ENCODE measurements around the gene WDR4.
"Not testable (repeated sequence)": the region's sequence is repeated elsewhere in the genome, so short reads cannot be mapped to it uniquely, and the experiment has no call there.

WDR4 gene

DNA sequence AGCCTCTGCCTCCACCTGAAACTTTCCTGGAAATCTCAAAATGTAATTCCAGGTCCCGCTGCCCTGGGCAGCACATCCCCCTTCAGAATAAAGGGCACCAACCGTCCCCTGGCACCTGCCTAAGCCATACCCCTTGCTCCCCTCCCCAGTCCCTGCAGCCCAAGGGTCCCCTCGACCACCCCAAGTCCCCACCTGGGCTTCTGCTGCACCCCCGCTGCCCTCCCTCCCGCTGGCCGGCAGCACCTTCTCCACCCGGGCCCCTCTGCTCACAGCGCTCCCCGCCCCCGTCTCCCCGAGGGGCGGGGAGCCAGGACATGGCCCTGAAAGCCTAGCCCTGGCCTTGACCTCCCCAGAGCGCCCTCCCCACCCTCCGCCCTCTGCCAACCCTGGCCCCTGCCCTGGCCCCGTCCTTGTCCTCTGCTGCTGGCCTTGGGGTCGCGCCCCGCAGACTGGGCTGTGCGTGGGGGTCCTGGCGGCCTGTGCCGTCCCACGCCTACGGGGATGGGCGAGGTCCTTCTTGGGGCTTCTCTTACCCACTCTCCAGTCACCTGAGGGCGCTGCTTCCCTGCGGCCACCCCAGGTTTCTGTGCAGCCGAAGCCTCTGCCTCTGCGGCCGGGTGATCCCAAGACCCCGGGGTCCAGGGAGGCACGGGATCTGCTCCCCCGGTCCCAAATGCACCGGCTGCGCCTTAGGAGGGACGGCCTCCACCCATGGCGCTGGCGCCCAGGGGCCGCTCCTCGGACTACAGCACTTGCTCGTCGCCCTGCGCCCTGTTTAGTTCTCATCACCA, 41.7 kb downstream of the WDR4 start:
- no peak for DNase-seq

DNA sequence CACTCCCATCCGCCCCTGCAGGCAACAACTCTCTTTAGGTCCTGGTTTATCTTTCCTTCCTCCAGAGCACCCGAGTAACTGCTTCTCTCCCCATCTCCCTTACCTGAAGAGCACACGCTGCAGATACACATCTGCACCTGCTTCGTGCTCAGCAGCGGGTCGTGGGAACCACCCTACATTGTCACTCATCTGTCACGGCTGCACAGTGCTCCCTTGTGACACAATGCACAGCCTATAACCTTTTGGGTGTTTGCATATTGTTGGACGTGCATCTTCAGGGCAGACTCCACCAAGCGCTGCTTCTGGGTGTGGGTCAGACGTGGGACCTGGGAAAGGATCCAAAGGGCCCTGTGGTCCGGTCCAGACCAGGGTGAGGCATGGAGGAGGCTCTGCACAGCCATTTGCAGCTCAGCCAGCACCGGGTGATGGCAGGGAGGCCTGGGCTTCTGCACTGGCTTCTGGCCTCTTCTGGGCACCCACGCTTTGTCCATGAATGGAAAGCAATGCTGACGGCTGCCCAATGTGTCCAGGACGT, 42.5 kb downstream of the WDR4 start:
- no peak for DNase-seq

GRCh38 chr21:42836402-42836666, 43.0 kb downstream of the WDR4 start:
- DNase-seq, result no peak

- DNase-seq, result no peak
These were observed 43.5 kb downstream of the WDR4 start for GRCh38 chr21:42835611-42836401.

DNA sequence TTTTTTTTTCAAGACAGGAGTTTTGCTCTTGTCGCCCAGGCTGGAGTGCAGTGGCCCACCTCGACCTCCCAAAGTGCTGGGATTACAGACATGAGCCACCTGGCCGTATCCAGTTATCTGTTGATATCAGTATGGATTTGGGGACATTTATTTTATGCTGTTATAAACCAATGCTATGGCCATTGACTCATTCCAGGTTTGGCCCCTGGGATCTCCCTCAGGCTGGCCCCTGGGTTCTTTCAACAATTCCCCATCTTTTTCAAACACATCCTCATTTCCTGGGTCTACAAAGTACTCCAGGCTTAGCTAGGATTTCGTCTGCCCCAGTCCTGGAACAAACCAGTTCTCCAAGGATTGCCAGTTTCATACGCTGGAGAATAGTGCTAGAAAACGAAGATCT, 44.1 kb downstream of the WDR4 start:
- DNase-seq, result no peak

DNA sequence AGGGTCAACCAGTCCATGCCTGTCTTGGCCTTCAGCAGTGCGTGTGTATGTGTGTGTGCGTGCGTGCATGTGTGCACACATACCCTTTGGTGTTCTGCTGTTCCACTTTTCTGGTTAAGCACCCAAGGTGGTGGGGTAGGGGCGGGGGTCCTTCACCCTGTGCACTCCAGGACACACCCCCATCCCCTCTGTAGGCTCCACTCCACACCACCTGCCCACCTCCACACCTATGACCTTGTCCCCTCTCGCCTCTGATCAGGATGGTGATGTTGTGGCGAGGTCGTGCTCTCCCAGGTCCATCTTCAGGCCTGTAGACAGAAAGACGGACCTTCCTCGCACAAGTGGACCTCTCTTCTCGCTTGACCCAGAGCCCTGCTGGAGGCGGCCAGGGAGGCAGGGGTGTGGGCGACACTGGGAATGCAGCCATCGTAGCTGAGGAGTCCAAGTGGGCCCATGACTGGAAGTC, 44.6 kb downstream of the WDR4 start:
- no peak for DNase-seq

DNA sequence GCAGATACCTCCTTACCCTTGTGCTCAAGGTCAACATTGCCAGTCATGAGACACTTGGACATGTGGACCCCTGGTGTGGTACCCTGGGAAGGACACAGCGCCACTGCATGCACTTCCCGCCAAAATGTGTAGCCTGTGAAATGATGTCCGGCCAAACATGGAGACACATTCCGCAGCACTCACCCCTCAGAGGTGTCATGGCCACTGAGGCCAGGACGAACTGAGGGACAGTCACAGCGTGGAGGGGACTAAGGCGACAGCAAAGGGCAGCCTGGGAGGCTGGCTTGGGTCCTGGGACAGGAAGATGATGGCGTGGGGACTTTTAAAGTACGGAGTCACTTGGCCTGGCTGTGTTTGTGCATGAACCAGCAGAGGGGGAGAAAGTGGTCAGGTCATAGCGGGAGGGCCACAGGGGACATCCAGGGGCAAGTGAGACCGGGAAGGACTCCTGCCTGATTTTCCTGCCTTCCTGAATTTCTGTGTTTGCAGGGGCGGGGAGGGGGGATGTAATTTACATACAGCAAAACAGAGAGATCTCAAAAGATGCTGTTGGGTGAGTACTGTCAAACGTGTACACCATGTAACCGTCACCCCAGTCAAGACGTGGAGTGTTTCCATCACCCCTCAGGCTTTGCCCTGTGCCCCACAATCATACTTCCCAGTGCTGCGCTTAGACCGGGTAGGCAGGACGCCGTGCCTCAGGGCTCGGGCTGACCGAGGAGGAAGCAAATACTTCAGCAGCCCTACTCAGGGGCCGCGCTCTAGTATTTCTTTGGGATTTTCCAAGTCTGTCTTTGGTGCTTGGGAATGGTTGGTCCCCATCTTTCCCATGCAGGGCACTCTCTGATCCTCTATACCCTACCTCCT, 45.2 kb downstream of the WDR4 start:
- no peak for DNase-seq

DNA sequence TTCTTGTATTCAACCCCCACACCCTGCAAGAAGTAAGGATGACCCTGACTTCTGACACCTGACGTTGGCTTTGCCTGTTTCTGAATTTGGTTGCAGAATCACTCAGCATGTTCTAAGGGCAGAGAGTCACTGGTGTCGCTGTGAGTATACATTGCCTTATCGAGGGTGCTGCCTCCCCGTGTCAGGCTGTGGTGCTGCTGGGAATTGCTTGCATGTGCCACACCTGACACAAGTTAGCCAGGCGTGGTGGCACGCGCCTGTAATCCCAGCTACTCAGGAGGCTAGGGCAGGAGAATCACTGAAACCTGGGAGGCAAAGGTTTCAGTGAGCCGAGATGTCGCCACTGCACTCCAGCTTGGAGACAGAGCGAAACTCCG, 45.9 kb downstream of the WDR4 start:
- no peak for DNase-seq

- DNase-seq, result not testable (repeated sequence)
These were observed 47.1 kb downstream of the WDR4 start for GRCh38 chr21:42832321-42832630.

DNA sequence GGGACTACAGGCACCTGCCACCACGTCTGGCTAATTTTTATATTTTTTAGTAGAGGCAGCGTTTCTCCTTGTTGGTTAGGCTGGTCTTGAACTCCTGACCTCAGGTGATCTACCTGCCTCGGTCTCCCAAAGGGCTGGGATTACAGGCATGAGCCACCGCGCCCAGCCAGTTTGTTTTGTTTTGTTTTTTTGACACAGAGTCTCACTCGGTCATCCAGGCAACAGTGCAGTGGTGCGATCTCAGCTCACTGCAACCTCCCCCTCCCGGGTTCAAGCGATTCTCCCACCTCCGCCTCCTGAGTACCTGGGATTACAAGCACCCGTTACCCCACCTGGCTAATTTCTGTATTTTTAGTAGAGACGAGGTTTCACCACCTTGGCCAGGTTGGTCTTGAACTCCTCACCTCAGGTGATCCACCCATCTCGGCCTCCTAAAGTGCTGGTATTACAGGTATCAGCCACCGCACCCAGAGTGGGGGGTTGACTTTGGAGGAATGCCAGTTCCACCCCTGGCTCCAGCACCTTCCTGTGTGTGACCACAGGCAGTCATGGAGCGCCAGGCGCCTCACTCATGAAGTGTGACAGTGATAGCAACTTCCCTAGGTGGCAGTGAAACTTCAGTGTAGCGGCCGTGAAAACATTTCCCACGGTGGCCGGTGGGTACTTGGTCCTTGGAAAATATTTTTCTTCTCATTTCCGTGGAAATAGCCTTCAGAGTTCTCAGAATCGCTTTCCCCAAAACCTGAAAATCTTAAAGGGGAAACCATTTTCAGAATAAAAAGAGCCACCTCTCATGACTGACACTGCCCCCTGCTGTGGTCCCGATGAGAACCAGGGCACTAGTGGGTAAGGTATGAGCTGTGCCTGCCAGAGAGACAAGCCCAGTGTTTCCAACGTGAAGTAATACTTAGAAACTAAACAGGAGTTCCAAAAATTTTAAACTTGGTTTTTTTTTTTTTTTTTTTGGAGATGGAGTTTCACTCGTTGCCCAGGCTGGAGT, 48.6 kb downstream of the WDR4 start:
- DNase-seq, result no peak

- DNase-seq, result no peak
These were observed 49.4 kb downstream of the WDR4 start for GRCh38 chr21:42829954-42830353.

GRCh38 chr21:42829417-42829816, 49.9 kb downstream of the WDR4 start:
- DNase-seq, result no peak

DNA sequence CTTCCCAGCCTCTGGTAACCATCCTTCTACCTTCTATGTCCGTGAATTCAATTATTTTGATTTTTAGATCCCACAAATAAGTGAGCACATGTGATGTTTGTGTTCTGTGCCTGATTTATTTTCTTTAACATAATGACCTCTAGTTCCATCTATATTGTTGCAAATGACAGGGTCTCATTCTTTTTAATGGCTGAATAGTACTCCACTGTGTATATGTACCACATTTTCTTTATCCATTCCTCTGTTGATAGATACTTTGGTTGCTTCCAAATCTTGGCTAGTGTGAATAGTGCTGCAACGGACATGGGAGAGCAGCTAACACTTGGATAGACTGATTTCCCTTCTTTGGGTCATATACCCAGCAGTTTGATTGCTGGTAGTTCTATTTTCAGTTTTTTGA, 51.8 kb downstream of the WDR4 start:
- no peak for DNase-seq

DNA sequence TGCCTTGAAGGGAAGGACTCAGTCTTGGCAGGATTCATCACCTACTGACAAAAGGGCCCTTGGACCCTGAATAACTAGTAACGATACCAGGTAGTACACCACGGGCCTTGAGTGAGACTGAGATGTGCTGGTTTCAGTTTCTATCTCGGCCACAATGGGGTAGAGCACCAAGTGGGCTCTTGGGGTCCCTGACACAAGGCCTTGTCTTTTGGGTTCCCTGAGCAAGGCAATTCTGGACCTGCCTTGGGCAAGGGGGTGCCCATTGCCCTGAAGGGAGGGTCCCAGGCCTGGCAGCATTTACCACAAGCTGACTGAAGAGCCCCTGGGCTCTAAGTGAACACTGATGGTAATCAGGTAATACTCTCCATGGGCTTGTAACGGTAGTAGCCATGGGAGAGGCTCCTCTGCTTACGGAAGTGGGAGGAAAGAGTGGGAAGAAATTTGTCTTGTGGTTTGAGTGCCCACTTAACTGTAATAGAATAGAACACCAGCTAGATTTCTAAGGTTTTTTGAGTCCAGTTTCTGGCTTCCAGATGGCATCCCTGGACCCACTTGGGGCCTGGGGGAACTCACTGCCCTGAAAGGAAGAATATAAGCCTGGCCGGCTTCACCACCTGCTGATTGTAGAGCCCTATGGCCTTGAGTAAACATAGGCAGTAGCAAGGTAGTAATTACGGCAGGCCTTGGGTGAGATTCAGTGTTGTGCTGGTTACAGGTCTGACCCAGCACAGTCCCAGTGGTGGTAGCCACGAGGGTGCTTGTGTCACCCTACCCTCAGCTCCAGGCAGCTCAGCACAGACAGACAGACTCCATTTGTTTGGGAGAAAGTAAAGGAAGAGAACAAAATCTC, 58.5 kb downstream of the WDR4 start:
- DNase-seq, result no peak

GRCh38 chr21:42819861-42820615, 59.3 kb downstream of the WDR4 start:
- no peak for DNase-seq

DNA sequence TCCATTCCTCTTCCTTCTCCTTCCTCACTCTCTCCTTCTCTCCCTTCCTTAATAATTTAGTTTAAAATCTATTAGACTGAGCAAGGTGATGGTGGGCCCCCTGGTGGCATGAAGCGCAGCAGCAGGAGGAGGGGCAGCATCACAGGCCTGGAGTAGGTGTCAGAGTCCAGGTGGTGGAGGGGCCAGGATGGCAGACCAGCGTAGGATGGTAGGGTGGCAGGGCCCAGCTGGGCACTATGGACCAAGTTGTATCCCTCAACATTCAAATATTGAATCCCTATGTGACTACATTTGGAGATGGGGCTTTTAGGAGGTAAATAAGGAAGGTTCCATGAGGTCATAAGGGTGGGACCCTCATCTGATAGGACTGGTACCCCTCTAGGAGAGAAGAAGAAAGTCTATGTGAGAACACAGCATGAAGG, 61.0 kb downstream of the WDR4 start:
- no peak for DNase-seq

GRCh38 chr21:42815217-42815616, 64.1 kb downstream of the WDR4 start:
- no peak for DNase-seq

- DNase-seq, result not testable (repeated sequence)
These were observed 66.7 kb downstream of the WDR4 start for GRCh38 chr21:42812528-42813241.

- DNase-seq, result no peak
These were observed 67.4 kb downstream of the WDR4 start for GRCh38 chr21:42811960-42812359.
